ENCODE data around the gene POLR3E.

- TF ChIP-seq ZFP3 (CRISPR knock-in tag; IDR thresholded peaks at IDR 0.05) (no peak), ZNF565 (CRISPR knock-in tag; conservative IDR thresholded peaks at IDR 0.05; ENCODE audit: low read depth) (no peak), ESRRG (CRISPR knock-in tag; IDR thresholded peaks at IDR 0.05) (no peak), CSRNP3 (CRISPR knock-in tag; IDR thresholded peaks at IDR 0.05) (no peak)
Observed at GRCh38 chr16:22381392-22381791, 84.2 kb downstream of the POLR3E start.
